HG03432 (cell line): ENCODE data around the gene SORBS2.
A peak's percentile ranks its signal among the peaks of the same experiment; 100 is the strongest.

ENCODE experiments used
- ATAC-seq: cut with Tn5 transposase; IDR thresholded peaks from one replicate; pipeline ENCODE4 v1.9.1; 2021; ENCODE audit warnings: mild to moderate bottlenecking, moderate library complexity; ENCODE audit not compliant: unreplicated experiment

The SORBS2 gene

DNA sequence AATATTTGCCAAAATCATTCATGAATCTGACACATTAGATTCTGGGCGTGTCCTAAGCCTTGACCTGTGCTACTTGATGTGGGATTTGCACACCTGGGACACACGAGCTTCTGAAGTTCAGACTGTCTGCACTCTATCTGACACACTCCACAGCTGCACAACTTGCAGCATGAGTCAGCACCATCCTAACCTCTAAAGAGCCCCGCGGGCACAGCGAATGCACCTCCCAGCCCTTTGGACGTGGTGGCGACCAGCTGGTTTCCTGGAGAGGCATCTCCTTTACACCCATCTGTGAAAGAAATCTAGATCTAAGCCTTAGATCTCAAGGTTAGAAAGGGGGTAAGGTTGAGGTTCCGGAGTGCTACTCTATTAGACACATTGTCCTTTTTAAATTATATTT is 69.2 kb downstream of the SORBS2 start:
- peak; percentile 74 for ATAC-seq

DNA sequence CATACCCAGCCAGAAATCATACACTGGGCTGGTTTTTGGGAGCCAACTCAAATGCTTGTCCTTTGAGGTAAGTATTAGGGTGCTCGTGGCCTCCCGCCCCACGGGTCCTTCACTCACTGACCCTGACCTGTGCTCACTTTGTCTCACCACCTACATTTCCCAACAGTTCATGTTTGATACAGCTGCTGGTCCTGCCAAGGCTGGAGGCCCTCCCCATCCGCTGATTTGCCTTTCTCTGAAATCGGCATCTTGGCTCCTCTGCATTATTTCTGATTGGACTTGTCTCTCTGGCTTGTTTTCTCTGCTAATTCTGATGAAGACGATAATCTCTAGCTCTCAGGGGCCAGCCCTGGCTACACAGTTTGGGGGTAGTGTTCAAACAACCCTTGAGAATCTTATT is 70.2 kb downstream of the SORBS2 start:
- ATAC-seq, result no peak

DNA sequence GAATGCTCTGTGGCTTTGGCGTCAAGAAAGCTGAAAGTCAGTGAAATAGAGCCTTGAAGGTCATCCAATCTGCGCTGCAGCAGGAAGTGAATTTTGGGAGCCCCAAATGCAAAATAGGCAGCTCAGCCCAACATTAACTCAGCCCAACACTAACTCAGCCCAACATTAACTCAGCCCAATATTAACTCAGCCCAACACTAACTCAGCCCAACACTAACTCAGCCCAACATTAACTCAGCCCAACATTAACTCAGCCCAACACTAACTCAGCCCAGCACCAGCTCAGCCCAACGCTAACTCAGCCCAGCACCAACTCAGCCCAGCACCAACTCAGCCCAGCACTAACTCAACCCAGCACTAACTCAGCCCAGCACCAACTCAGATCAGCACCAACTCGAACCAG is 71.5 kb downstream of the SORBS2 start:
- no peak for ATAC-seq

GRCh38 chr4:185738820-185739219 is 73.2 kb downstream of the SORBS2 start:
- peak; percentile 22 for ATAC-seq

DNA sequence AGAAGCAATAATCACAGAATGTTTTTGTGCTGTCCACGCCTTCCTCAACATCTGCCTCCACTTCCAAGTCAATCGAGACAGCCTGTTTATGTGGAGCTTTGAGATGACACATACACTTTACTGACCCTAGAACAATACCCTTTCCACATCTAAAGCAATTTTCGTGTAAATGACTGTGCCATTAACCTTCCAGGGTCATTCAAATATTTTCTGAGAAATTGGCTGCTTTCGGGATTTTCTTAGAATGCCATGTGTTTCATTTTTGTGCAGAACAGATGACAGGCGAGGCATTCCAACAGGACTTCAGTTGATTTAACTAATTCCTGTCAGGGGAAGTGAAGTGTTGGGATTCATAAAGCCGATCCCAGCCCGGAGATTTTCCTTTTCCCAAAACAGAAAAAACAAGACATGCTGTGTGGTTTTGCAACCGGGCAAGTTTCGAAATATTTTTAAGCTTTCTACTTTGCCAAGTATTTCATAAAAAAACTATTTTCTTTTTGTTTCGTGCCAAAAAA is 73.9 kb downstream of the SORBS2 start:
- ATAC-seq, result no peak

DNA sequence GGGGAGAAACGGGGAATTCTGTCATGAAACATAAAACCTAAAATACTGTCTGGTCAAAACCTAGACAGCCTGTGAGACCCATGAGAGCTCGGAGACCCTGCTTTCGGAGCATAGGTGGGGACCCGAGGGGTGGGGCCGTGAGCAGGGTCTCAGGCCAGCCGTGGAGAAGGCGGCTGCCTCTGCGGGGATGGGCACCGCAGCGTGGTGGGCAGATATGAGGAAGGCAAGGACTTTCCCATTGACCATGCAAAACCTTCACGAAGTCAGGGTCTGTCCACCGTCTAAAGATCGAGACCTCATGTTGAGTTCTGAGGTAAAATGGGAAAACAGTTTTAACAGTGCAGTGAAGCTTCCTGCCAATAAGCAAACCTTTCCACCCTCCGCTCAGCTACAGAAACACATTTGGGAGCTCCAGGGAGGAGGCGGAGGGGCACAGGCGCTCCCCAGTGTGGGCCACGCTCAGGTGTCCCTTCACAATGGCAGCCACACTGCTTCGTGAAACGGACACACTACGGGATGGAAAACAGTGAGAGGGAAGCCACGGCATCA is 74.4 kb downstream of the SORBS2 start:
- ATAC-seq, result no peak

GRCh38 chr4:185736882-185737281 is 75.1 kb downstream of the SORBS2 start:
- no peak for ATAC-seq

- no peak for ATAC-seq
These were observed 76.1 kb downstream of the SORBS2 start for GRCh38 chr4:185735866-185736400.

GRCh38 chr4:185734930-185735329 is 77.1 kb downstream of the SORBS2 start:
- ATAC-seq, result no peak

DNA sequence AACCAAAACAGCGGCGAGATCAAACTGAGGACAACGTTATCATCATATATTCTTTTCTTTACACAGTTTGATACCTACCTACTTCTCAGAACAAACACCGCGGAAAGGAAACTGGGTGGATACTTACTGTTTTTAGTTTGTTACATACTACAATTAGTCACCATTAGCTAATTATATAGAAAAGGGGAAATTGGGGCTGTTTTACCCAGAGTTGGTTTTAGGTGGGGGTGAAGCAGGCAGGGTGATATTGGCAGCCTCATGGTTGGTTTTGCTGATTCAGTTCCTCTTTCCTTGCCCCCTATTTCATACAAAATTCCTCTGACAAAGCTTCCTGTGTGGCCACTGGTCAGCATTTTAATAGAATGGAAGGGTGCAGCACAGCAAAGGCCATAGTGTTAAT is 77.8 kb downstream of the SORBS2 start:
- peak; percentile 62 for ATAC-seq

DNA sequence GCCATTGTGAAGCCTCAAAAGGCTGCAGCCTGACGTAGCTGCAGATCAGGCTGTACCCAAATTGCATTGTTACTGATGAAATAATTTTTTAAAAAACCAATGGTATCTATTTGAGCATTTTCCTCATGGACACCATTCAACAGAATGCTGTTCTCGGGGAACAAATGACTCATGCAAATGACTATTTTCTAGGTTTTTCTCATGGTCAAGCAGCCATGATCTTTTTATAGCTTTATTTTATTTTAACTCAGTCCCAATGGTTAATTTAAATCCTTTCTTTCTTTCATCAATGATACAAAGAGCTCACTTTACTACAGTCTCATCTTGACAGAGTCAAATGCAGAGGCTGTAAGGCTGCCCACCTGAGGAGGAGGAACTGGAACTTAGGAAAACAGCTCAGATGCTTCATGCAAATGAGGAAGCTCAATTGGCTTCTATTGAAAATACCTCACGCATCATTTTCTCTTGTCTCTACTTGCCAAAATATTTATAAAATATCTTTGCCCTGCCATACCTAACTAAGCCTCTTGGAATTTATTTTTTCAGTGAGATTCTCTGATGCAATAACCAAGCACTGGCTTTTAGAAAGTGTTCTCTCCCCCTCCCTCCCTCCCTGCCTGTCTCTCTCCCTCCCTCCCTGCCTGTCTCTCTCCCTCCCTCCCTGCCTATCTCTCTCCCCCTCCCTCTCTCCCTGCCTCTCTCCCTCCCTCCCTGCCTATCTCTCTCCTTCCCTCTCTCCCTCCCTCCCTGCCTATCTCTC is 81.0 kb downstream of the SORBS2 start:
- ATAC-seq, result peak; percentile 62

GRCh38 chr4:185730387-185730786 is 81.6 kb downstream of the SORBS2 start:
- ATAC-seq, result peak; percentile 57

- no peak for ATAC-seq
These were observed 82.6 kb downstream of the SORBS2 start for GRCh38 chr4:185729391-185729804.

- no peak for ATAC-seq
These were observed 83.1 kb downstream of the SORBS2 start for GRCh38 chr4:185728893-185729292.

- ATAC-seq, result no peak
These were observed 85.1 kb downstream of the SORBS2 start for GRCh38 chr4:185726931-185727330.

GRCh38 chr4:185723631-185724260 is 88.2 kb downstream of the SORBS2 start:
- no peak for ATAC-seq

DNA sequence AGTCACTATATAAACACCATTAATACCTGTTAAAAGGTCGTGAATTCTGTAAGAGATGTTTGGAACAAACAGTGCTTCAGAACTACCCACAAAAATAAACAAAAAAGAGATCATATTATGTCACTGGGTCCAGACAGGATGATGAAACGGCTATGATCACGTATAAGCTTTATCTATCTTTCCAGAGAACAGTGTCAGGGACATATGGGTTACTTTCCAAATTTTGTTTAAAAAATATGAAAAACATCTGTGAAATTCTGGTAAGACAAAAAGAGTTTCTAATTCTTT is 90.0 kb downstream of the SORBS2 start:
- no peak for ATAC-seq

DNA sequence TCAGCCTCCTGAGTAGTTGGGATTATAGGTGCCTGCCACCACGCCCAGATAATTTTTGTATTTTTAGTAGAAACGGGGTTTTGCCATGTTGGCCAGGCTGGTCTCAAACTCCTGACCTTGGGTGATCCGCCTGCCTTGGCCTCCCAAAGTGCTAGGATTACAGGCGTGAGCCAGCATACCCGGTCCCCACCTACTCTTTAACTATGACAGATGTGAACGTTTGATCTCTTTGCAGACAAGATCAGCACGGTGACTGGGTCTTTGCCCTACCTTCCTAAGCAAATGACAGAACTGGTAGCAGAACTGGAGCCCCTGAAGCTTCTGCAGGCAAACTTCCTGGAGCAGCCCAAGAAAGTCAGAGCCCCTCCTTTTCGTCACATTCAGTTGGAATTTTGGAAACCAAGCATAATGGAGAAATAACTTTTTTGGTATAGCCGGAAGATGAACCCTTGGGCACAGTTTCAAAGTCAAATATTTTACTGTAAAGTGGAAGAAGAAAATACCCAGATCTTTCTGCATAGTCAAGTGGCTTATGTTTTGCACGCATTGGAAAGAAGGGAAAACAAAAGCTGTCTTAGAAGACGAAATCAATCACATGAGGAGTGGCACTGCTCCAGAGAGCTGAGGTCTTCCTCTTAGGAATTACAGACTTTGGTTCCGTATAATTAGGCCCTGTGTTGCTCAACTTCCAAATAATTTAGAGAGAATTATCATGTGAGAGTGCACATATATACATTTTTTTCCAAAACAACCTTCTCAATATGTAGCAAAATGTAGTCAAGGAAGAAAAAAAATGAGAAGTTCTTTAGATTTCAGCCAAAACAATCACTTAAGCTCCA is 90.6 kb downstream of the SORBS2 start:
- no peak for ATAC-seq

DNA sequence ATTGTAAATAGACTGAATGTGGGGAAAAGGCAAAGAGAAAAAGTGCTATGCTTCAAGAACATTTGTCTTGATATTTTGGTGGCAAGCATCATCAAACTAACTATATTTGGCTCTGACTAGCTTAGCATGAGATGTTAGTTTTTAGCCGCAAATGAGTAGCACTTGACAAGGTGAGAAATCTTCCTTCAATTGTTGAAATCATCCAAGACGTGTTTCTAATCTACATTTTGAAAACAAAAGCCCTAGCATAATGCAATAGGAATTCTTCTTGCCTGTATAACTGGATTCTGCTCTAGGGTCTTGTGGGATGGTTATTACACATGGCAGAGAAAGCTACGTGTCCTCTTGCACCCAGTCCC is 92.5 kb downstream of the SORBS2 start:
- ATAC-seq, result no peak

DNA sequence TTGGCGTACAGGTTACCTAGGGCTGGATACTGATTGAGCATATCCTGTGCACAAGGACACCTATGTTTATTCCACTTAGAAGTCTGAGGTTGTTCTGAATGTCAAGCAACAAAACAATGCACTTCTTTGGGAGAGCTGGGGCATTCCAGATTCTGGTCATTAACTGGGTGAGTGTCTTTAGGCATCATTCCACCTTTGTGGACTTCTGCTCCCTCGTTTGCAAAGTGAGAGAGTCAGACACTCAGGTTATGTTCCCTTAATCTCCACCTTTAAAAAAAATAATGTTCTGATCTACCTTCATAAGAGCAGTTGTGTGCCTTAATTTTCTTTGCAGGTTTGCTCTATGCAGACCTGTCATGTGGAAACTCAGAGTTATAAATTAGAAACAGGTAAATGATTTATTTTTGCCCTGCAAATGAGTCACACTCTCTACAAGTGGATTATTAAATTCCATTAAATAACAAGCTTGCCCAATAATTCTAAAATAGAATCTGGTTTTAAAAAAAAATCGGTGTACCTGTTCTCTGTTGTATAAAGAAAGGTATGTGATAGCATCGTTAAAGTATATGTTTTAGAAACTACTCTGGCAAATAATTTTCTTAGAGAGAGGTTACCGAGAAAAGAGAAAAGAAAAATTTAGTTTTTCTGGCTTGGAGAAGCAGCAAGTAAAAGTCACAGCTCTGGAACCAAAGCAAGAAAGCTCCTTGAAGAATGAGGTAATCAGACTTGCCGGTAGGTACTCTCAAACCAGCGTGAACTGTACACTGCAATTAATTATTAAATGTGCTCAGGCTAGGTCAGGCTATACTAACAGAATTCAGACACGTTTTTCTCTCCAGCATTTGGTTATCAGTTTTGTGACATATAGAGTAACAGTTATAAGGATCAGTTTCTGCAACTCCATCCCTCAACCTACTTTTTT is 93.2 kb downstream of the SORBS2 start:
- ATAC-seq, result peak; percentile 56
